ENCODE measurements around the gene LRRC71. TPM values are rescaled to one million over a fixed set of nuclear protein-coding genes. Genes with fewer than 3 reads are reported as not detected.

LRRC71 gene
- total and polyA plus RNA-seq, 2 of the 13 experiments (the other 11 are each of a cell fraction or from before 2014, with no cell fraction given), result not detected

DNA sequence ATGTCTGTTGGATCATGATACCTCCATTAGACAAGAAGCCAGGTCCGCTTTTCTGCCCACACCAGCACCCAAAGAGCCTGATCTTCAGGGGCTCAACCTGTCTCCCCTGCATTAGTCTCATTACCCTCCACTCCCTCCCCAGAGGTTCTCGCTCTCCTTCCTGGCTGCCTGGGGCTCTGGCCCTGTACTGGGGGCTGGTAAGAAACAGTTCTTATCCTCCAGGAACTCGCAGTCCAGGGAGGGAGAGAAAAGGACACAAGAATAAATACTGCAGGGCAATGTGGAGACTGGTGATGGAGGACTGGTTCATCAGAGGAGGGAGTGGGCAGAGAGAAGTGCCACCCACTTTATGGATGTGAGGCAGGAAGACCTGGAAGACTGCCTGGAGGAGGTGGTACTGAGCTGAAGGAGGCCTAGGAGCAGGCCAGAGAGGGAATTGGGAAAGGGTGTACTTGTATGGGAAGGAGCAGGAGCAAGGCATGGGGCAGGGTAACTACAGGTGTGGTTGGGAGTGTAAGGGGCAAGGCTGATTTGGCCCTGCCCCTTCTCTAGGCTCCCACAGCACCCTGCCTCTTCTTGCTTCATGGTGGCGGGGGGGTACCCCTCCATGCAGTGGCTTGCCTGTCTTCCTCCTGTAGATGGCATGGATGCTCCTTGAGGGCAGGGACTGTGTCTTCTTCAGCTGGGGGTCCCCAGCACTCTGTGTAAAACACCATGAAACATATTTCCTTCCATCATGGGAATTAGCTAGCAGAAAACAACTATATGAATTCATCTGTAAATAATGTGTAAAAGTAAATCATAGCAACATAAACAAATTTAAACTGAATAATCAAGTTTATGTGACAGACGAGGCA is 5.0 kb downstream of the LRRC71 start (continued):
- TF ChIP-seq RBM39 (IDR thresholded peaks at IDR 0.05; ENCODE audit: low read depth, low read length, poor library complexity, severe bottlenecking), result no peak

DNA sequence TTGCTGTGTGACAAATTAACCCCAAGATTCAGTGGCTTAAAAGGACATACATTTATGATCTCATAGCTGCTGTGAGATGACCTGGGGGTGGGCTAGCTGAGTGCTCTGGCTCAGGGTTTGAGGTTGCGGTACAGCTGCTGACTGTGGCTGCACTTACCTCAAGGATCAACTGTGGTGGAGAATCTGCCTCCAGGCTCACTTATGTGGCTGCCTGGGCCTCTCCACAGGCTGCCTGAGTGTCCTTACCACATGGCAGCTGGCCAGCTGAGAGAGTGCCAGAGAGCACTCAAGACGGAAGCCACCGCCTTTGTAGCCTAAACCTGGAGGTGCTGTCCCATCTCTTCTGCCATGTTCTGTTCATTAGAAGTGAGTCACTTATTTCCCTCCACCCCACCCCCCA is 5.7 kb downstream of the LRRC71 start:
- H3K36me3 ChIP-seq (replicated peaks in 1 of 2; ENCODE audit: control insufficient read depth in 1 of 2, insufficient read depth in 2 of 2, low read length in 2 of 2), result no peaks in the 10 kb centered on the region
- no peak overlapping the region for H2AFZ ChIP-seq (ENCODE audit: low read length)
- no peak for ATAC-seq
- DNase-seq (ENCODE audit: low spot score), result no peak
- H3K4me3 ChIP-seq (replicated peaks in 1 of 3; ENCODE audit: insufficient read depth in 1 of 3, low read depth in 2 of 3, low read length in 3 of 3), result no peak overlapping the region
- WGBS (ENCODE audit: low lambda C conversion rate), result 44% methylated on average over 3 of the region's 3 CpGs
- intact Hi-C loops (cut with micrococcal nuclease; ENCODE audit: unreplicated experiment), result no loop called here
- peaks cover 22 to 89% of the 10 kb centered on the region in 2 experiments; a peak in 4 of 5 replicates for H3K27me3 ChIP-seq (ENCODE audit: control insufficient read depth in 1 of 2, insufficient read depth in 2 of 2, low read length in 2 of 2)
- ChIA-PET POLR2A (no interaction called here), CTCF (ENCODE audit: low intra/inter-chr PET ratio, low total read pairs) (no interaction called here)
- H3K9me3 ChIP-seq (ENCODE audit: low read length), result no peaks in the 10 kb centered on the region
- H4K20me1 ChIP-seq (ENCODE audit: insufficient read depth, low read length), result 0 out of 2 replicates have a peak, but pooled peaks cover 4% of the 10 kb centered on the region
- H3K4me2 ChIP-seq (ENCODE audit: low read depth, low read length), result no peak overlapping the region
- no peaks in the 10 kb centered on the region for H3K79me2 ChIP-seq (ENCODE audit: insufficient read depth, low read length)
- peaks cover 12% of the 10 kb centered on the region for H3K4me1 ChIP-seq (ENCODE audit: insufficient read depth, low read length)
- BruUV-seq (replicated peaks), result no TSS peak
- in situ Hi-C loops (cut with HindIII; ENCODE audit: extremely low pct_ligation_motif_present, low pct_unique_long_range_greater_than_20kb), result loop anchor here (5.0 to 10.0 kb wide), 2 partner anchors 34 to 231 kb away; partner anchors contain the start of gene PEAR1
- H3K9ac ChIP-seq (ENCODE audit: insufficient read depth, low read depth, low read length), result no peak overlapping the region
- H3K27ac ChIP-seq (ENCODE audit: extremely low read length, insufficient read depth, low read length), result no peak overlapping the region
- no peak for FAIRE-seq
- TF ChIP-seq ZNF354B (CRISPR knock-in tag; IDR thresholded peaks at IDR 0.05), result no peak
- TF ChIP-seq, protein P1, sequence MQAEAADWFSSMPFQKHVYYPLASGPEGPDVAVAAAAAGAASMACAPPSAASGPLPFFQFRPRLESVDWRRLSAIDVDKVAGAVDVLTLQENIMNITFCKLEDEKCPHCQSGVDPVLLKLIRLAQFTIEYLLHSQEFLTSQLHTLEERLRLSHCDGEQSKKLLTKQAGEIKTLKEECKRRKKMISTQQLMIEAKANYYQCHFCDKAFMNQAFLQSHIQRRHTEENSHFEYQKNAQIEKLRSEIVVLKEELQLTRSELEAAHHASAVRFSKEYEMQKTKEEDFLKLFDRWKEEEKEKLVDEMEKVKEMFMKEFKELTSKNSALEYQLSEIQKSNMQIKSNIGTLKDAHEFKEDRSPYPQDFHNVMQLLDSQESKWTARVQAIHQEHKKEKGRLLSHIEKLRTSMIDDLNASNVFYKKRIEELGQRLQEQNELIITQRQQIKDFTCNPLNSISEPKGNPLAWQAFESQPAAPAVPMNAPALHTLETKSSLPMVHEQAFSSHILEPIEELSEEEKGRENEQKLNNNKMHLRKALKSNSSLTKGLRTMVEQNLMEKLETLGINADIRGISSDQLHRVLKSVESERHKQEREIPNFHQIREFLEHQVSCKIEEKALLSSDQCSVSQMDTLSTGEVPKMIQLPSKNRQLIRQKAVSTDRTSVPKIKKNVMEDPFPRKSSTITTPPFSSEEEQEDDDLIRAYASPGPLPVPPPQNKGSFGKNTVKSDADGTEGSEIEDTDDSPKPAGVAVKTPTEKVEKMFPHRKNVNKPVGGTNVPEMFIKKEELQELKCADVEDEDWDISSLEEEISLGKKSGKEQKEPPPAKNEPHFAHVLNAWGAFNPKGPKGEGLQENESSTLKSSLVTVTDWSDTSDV (CRISPR knock-in tag; IDR thresholded peaks at IDR 0.05), result no peak
- TF ChIP-seq, protein P2, sequence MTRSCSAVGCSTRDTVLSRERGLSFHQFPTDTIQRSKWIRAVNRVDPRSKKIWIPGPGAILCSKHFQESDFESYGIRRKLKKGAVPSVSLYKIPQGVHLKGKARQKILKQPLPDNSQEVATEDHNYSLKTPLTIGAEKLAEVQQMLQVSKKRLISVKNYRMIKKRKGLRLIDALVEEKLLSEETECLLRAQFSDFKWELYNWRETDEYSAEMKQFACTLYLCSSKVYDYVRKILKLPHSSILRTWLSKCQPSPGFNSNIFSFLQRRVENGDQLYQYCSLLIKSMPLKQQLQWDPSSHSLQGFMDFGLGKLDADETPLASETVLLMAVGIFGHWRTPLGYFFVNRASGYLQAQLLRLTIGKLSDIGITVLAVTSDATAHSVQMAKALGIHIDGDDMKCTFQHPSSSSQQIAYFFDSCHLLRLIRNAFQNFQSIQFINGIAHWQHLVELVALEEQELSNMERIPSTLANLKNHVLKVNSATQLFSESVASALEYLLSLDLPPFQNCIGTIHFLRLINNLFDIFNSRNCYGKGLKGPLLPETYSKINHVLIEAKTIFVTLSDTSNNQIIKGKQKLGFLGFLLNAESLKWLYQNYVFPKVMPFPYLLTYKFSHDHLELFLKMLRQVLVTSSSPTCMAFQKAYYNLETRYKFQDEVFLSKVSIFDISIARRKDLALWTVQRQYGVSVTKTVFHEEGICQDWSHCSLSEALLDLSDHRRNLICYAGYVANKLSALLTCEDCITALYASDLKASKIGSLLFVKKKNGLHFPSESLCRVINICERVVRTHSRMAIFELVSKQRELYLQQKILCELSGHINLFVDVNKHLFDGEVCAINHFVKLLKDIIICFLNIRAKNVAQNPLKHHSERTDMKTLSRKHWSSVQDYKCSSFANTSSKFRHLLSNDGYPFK (CRISPR knock-in tag; IDR thresholded peaks at IDR 0.05; ENCODE audit: borderline replicate concordance), result no peak
- no peak for TF ChIP-seq PTBP1 (IDR thresholded peaks at IDR 0.05; ENCODE audit: low read depth, low read length, poor library complexity, severe bottlenecking)
- TF ChIP-seq, protein P3, sequence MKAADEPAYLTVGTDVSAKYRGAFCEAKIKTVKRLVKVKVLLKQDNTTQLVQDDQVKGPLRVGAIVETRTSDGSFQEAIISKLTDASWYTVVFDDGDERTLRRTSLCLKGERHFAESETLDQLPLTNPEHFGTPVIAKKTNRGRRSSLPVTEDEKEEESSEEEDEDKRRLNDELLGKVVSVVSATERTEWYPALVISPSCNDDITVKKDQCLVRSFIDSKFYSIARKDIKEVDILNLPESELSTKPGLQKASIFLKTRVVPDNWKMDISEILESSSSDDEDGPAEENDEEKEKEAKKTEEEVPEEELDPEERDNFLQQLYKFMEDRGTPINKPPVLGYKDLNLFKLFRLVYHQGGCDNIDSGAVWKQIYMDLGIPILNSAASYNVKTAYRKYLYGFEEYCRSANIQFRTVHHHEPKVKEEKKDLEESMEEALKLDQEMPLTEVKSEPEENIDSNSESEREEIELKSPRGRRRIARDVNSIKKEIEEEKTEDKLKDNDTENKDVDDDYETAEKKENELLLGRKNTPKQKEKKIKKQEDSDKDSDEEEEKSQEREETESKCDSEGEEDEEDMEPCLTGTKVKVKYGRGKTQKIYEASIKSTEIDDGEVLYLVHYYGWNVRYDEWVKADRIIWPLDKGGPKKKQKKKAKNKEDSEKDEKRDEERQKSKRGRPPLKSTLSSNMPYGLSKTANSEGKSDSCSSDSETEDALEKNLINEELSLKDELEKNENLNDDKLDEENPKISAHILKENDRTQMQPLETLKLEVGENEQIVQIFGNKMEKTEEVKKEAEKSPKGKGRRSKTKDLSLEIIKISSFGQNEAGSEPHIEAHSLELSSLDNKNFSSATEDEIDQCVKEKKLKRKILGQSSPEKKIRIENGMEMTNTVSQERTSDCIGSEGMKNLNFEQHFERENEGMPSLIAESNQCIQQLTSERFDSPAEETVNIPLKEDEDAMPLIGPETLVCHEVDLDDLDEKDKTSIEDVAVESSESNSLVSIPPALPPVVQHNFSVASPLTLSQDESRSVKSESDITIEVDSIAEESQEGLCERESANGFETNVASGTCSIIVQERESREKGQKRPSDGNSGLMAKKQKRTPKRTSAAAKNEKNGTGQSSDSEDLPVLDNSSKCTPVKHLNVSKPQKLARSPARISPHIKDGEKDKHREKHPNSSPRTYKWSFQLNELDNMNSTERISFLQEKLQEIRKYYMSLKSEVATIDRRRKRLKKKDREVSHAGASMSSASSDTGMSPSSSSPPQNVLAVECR (CRISPR knock-in tag; IDR thresholded peaks at IDR 0.05; ENCODE audit: borderline replicate concordance), result no peak
- TF ChIP-seq NONO (IDR thresholded peaks at IDR 0.05), result no peak
- TF ChIP-seq NONO (CRISPR knock-in tag; conservative IDR thresholded peaks at IDR 0.05), result no peak
- TF ChIP-seq RFX5 (IDR thresholded peaks at IDR 0.05; ENCODE audit: low read depth, low read length), result no peak
- no peak for TF ChIP-seq SMAD1 (CRISPR knock-in tag; IDR thresholded peaks at IDR 0.05; ENCODE audit: borderline replicate concordance, low read depth)

All from HepG2 (cell line).